GM19025 (cell line): ENCODE data around the gene TP53TG5.

Experiments
- ATAC-seq: cut with Tn5 transposase; IDR thresholded peaks from one replicate; pipeline ENCODE4 v1.9.1; 2021; ENCODE audit warnings: mild to moderate bottlenecking, low read depth, moderate library complexity; ENCODE audit not compliant: unreplicated experiment

Gene TP53TG5

GRCh38 chr20:45347936-45348778 is 30.0 kb downstream of the TP53TG5 start, which contains the start of gene SDC4:
TSS of gene SDC4 (minus strand) at chr20:45348424. CDS start at chr20:45348384, 40 bp downstream.
- no peak for ATAC-seq

- ATAC-seq, result no peak
Measured at GRCh38 chr20:45347297-45347935, 30.7 kb downstream of the TP53TG5 start.

- ATAC-seq, result no peak
Measured at GRCh38 chr20:45346851-45347250, 31.3 kb downstream of the TP53TG5 start.

GRCh38 chr20:45346291-45346718 is 31.8 kb downstream of the TP53TG5 start:
- no peak for ATAC-seq

DNA sequence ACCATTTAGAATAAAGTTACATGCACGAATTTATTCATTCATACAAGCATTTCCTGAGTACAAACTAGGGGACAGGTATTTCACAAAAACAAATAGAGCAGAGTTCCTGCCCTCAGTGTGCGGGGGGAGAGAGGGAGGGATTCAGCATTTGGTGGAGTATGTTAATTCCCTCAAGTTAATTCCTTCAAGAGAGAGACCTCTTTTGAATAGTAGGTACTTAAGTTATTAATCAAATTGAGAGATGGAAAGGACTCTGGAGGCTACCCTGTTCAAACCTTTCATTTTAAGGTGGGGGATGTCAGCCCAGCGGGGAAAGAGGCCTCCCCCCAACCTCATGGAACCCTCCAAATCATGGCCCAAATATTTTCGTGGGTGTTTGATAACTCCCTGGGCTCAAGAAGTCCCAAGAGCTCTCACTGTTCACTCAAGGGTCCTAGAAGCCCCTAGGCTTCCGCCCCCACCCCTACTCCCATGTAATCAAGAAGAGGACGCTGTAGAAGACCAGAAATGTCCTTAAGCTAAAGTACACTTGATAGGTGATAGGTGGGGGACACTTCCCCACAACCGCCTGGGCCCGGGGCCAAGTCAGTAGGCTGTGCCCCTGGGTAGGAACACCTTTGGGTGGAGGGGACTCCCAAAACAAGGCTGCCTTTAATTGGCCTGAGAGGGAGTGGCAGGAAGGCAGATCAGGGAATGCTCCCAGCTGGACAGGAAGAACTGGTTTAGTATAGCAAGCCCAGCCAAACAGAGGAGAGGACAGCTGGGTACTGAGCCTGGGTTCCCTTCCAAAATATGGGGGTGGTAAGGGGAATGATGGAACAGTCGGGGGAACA is 32.8 kb downstream of the TP53TG5 start:
- ATAC-seq, result no peak

DNA sequence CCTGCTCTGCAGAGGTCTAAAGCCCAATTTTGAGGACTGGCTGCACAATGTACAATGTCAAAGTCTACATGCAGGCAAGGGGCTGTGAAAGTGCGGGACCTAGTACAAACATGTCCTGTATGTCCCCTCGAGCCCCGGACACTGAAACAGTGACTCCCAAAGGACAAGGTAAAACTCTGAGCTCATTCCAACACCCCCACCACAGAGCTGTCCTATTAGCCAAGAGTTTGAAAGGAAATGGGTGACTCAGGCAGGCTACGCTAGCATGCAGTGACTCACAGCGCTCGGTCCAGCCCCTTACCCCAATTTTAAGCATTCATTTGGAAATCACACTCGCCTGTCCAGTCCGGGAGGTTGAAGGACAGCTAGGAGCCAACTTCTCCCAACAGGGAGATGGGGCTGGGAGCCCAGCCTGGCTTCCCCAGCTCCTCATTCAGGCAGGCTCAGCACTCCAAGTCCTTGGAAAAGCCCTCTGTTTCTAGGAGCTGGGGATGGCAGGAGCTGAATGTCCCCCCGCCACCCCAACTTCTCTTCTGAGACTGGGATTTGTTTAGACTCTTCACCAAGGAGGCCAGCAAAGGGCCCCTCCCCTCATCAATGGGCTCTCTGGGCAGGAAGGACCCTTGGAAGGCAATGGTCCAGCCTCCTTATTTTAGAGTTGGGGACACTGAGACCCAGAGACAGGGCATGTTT is 33.8 kb downstream of the TP53TG5 start:
- ATAC-seq, result no peak

DNA sequence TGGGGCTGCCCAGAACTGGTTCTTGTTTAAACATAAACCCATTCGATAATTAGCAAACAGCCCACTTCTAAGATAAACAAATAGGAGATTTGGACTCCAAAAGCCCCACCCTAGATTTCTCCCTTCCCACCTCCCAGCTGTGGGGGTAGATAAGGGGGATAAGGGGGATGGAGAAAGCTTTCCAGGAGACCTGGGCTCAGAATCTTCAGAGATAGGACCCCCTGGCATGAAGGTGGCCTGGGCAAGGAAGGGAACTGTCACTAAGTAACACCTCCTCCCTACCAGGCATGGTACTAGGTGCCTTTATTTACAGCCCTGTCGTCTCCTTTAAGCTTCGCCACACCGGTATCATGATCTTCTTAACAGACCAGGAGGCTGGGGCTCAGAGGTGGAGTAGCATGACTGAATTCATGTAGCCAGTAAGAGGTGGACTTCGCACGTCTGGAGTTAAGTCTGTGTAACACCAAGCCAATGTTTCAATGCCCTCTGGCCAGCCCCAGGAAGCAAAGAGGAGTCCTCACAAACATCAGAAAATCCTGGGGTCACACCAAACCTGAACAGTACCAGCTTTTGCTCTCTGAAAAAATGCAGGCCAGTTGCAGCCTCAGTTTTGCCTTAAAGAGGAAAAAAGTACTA is 34.5 kb downstream of the TP53TG5 start:
- no peak for ATAC-seq

DNA sequence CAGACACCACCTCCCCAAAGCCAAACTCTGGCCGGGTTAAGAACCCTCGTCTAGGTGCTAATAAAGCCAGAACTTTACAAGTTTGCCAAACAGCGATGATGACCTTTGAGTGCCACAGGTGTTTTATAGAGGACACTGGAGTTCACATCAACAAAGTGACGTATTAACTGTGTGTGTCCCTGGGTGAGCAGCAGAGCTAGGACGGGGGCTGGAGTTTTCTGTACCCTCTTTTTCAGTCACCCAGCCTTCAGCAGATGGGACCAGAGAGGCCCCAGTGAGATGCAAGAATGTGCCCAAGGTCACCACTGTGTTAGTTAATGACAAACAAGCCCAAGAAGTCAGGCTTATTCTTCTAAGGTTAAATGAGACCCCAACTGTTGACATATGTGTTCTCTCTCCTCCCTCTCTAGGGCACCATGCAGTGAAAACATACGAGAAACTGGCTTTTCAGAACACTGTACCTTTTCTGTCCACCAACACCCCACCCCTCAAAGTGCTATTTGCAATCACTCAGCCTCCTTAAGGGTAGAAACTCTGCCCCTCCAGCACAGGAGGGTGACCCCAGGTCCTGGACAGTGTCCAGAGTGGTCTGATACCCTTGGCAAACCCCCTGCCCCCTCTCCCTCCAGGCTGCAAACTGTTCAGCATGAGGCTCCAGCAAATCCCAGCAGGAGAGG is 35.1 kb downstream of the TP53TG5 start:
- no peak for ATAC-seq

GRCh38 chr20:45341939-45342854 is 35.9 kb downstream of the TP53TG5 start:
- ATAC-seq, result no peak

DNA sequence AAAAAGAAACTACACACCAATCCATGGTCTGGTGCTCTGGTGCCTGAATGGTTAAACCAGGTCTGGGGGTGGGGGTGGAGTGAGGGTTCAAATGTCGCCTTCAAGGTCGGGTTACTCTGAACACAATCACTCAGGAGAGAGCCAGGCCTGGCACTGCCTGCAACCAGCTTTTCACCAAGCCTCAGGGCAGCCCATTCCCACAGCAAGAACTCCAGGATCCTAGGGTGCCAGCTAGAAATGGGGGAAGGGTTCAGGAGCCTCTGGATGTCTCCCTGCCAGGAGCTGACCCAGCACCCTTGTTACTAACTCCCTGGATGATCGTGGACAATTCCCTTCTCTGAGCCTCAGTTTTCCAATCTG is 36.6 kb downstream of the TP53TG5 start:
- no peak for ATAC-seq

DNA sequence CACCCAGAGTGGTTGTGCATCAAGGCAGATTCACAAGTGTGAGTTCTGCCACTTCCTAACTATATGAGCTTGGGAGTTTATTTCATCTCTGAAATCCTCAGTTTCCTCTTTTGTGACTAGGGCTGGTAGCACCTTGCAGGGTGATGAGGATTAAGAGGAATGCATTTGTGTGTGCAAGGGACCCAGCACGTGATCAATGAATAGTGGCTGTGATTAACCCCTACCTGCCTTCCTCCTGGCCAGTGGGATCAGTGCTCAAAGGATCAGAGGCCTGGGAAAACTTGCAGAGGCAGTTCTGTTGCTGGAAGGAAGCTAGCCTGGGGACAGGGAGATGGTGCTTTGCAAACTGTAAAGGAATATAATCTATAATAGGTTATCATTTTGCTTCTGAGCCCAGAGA is 37.2 kb downstream of the TP53TG5 start:
- no peak for ATAC-seq

DNA sequence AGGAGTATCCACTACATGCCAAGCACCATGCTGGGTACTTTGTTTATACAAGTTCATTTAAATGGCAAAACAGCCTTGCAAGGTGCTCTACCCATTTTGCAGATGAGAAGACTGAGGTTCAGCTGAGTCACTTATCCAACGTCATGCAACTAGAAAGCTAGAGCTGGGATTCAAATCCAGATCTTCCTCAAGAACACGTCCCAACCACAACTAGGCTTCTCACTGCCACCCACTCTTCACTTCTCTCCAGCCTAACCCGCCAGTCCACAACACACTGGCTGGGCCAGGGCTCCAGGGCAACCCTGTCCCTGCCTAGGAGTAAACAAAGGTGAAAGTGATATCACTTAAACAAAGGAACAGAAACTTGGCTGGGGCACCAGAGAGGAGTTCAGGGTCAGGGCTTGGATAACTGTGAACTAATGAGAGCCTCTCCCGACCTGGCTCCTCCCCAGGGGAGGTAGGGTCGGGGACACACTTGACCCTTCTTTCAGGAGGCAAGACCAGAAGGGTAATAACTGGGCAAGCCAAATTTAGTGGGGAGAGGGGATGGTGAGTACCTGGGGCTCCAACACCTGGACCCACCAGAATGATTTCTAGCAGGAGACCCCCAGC is 37.8 kb downstream of the TP53TG5 start:
- no peak for ATAC-seq

DNA sequence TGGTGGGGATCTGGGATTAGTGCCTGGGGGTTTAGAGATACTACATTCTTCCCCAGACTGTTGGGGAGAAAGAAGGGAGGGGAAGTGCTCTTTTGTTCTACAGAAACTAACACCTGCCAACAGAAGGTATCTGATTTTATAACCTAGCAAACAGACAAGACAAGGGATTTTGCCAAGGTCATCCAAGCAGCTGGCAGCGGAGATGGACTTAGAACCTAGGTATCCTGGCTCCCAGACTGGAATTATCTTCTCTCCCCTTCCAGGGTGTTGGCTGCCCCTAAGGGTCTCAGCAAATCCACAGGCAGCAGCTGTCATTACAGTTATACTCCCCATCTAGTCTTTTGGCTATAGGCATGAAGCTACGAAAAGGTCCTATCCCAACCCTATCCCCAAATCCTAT is 38.3 kb downstream of the TP53TG5 start:
- ATAC-seq, result no peak

- ATAC-seq, result no peak
Measured at GRCh38 chr20:45339084-45339483, 39.0 kb downstream of the TP53TG5 start.

DNA sequence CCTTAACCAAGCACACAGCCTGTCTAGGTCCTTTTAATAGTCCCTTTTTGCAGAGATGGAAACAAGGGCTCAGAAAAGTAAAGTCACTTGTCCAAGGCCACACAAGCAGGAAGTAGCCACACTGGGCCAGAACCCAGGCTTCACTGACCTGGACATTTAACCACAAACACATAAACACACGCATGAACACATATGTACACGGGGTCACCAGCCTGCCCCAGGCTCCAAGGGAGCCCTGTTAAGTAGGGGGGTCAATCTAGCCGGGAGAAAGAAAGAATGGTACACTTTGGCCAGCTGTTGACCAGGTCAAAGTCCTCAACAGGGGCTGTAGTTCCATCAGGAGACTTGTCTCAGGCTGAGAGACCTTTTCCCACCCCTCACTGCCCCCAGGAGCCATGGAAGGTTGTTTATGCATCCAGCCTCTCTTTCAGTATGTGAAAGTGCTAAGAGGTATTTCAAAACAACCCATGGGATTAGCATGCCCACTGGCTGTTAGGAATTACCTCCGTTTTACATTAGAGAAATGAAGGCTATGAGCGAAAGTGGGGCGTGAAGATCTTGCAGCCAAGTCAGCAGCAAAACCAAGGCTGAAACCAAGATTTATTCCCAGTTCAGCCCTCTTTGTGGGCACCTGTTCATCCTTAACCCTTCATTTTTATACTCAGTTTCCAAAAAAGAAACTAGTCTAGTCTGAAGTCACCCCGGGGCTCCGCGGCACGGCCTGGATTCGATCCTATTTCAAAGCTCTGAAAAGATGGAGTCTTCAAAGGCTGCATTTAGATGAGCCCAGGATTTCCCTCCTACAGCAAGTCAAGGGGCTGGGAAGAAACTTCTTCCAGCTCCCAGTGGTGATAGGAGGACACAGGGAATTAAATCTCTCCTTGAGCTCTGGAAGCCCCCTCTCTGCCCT is 39.7 kb downstream of the TP53TG5 start:
- ATAC-seq, result no peak

DNA sequence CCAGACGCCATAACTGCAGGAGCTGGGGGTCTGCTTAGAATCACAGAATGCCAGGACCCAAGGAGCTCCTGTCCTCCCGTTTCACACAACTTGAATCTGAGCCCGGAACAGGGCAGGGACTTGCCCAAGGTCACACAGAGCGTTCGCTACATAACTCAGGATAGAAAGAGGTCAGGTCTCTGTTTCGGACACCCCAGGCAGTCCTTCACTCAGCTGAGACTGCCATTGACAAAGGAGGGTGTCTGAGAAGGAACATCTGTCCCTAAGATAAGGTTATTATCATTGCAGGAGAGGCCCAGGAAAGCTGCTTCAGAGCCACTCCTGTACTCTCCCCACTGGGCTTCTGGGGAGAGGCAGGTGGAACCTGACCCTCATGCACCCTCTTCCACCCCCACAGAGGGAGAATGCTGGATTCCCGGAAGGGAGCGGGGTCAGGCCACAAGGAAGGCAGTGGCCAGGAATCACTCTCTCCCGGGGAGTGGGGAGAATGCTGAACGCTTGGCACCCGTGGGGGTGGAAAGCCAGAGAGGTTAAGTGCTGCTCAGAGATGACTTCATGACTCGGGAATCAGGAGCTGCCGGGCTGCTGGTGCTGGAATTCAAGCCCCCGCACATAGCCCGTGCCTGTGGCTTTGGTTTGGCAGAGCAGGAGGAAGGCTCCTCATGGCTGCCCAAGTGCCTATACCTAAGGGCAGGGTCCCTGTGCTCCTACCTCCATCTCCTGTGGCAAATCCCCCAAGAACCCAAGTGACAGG is 40.6 kb downstream of the TP53TG5 start:
- no peak for ATAC-seq
